Suprapubic skin (tissue), 4 donors: ENCODE measurements around the gene SLC8B1. TPM values are rescaled to one million over a fixed set of nuclear protein-coding genes. Genes with fewer than 3 reads are reported as not detected.

Experiments
- DNase-seq, 2 donors: peaks; one replicate each; pipeline ENCODE4 v3.0.0-alpha.2; 2019; ENCODE audit warnings: low spot score in 2 of 2
- H3K27ac ChIP-seq: fragments of 200-600 bp; sonication (generic); one replicate; pipeline ENCODE4 v1.5.1; 2019
- H3K27me3 ChIP-seq: fragments of 200-600 bp; sonication (generic); one replicate; pipeline ENCODE4 v1.5.1; 2019
- H3K36me3 ChIP-seq: fragments of 200-600 bp; sonication (generic); one replicate; pipeline ENCODE4 v1.5.1; 2019
- H3K4me1 ChIP-seq: fragments of 200-600 bp; sonication (generic); one replicate; pipeline ENCODE4 v1.5.1; 2019
- H3K4me3 ChIP-seq: fragments of 200-600 bp; sonication (generic); one replicate; pipeline ENCODE4 v1.5.1; 2019; ENCODE audit warnings: mild to moderate bottlenecking
- H3K9me3 ChIP-seq: fragments of 200-600 bp; sonication (generic); one replicate; pipeline ENCODE4 v1.5.1; 2019
- CTCF ChIP-seq, 2 donors: fragments of 200-600 bp in 1 of 2; fragments of 450-650 bp in 1 of 2; sonication (generic) in 1 of 2; IDR thresholded peaks; one replicate each; pipeline ENCODE4 v1.5.1; 2016 to 2019; ENCODE audit warnings: antibody characterized with exemption in 2 of 2, mild to moderate bottlenecking in 1 of 2, moderate library complexity in 1 of 2
- EP300 ChIP-seq: sonication (generic); formaldehyde crosslinking; IDR thresholded peaks from one replicate; pipeline ENCODE4 v1.6.1; 2017; ENCODE audit warnings: antibody characterized with exemption
- POLR2A ChIP-seq, 2 donors: fragments of 450-650 bp; IDR thresholded peaks; one replicate each; pipeline ENCODE4 v1.6.1; 2017; ENCODE audit warnings: antibody characterized with exemption in 2 of 2, mild to moderate bottlenecking in 2 of 2, moderate library complexity in 2 of 2
- POLR2AphosphoS5 ChIP-seq, 3 donors: sonication (generic); formaldehyde crosslinking; IDR thresholded peaks; one replicate each; pipeline ENCODE4 v1.6.1; 2017; ENCODE audit warnings: antibody characterized with exemption in 3 of 3
- WGBS: methylation state at CpG from one replicate; pipeline ENCODE4 v1.1.5; 2018; 5-methylcytosine and 5-hydroxymethylcytosine counted together
- total RNA-seq, 4 donors: library from RNA; depleted of rRNA; stranded (reverse); fragments of >200 nt; gene quantifications; one replicate each; pipeline ENCODE4 v1.1.0, GENCODE V29; 2016

Gene SLC8B1
- total RNA-seq, 4 donors from 2014 or later = 29.1 to 70.2 (median 34.9) TPM

DNA sequence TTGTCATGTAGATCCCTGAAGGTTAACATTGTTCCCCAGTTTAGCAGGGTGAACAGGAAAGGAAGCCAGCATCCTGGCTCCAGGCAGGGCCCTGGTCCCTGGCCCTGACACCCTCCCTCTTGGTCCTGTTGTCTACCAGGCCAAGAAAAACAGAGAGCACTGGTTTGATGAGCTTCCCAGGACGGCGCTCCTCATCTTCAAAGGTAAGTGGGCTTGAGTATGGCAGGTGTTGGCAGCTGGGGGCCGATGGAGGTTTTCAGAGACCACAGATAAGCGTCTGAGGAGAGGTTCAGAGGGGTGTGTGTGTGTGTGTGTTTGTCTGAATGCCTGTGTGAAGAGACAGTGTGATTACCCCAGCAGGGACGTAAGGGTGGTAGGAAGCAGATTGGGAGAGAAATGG, 56.3 kb downstream of the SLC8B1 start:
- no peak overlapping the region for H3K4me3 ChIP-seq
- no peaks in the 10 kb centered on the region for H3K9me3 ChIP-seq
- TF ChIP-seq POLR2A (IDR thresholded peaks at IDR 0.05) (no peak), CTCF (IDR thresholded peaks at IDR 0.05) (no peak), POLR2AphosphoS5 (IDR thresholded peaks at IDR 0.05) (no peak), EP300 (no peak)
- no peak overlapping the region for H3K27ac ChIP-seq
- H3K4me1 ChIP-seq = peaks cover 5% of the 10 kb centered on the region
- H3K27me3 ChIP-seq = no peaks in the 10 kb centered on the region
- peak in 1 of 2 donors; percentile 25 for DNase-seq
- peaks cover 66% of the 10 kb centered on the region for H3K36me3 ChIP-seq
- WGBS = 84% methylated on average over 5 of the region's 5 CpGs

GRCh38 chr12:113278141-113278540, 56.8 kb downstream of the SLC8B1 start:
- 82% methylated on average over 8 of the region's 8 CpGs for WGBS
- Histone ChIP-seq H3K27ac (no peak overlapping the region), H3K4me3 (no peak overlapping the region), H3K9me3 (no peaks in the 10 kb centered on the region), H3K27me3 (no peaks in the 10 kb centered on the region), H3K36me3 (peaks cover 66% of the 10 kb centered on the region), H3K4me1 (peaks cover 5% of the 10 kb centered on the region)
- TF ChIP-seq POLR2A (IDR thresholded peaks at IDR 0.05) (no peak), POLR2AphosphoS5 (IDR thresholded peaks at IDR 0.05) (no peak), EP300 (no peak), CTCF (IDR thresholded peaks at IDR 0.05) (no peak)
- peak in 1 of 2 donors; percentile 38 for DNase-seq

DNA sequence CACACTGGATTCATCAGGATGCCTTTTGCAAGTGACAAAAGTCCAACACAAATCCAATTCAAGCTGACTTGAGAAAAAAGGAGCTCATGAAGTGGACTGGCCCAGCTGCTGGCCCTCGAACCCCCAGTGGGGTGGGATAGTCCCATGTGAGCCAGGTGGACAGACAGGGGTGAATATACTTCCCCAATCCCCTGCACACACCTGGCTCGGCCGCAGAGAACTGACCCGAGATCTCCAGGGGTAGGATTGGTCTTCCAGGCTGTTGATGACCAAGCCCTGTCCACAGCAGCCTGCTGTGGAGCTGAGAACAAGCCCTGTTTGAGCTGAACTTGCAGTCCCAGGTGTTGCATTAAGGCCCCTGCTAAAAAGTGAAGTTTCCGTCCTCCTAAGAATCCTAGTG, 57.4 kb downstream of the SLC8B1 start:
- H3K4me3 ChIP-seq = no peak overlapping the region
- H3K27ac ChIP-seq = no peak overlapping the region
- H3K36me3 ChIP-seq = peaks cover 69% of the 10 kb centered on the region
- 90% methylated on average over 4 of the region's 5 CpGs for WGBS
- DNase-seq = peak in 1 of 2 donors; percentile 46
- TF ChIP-seq POLR2AphosphoS5 (IDR thresholded peaks at IDR 0.05) (no peak), CTCF (IDR thresholded peaks at IDR 0.05) (no peak), EP300 (no peak), POLR2A (IDR thresholded peaks at IDR 0.05) (no peak)
- peaks cover 10% of the 10 kb centered on the region for H3K4me1 ChIP-seq
- H3K27me3 ChIP-seq = no peaks in the 10 kb centered on the region
- H3K9me3 ChIP-seq = no peaks in the 10 kb centered on the region

DNA sequence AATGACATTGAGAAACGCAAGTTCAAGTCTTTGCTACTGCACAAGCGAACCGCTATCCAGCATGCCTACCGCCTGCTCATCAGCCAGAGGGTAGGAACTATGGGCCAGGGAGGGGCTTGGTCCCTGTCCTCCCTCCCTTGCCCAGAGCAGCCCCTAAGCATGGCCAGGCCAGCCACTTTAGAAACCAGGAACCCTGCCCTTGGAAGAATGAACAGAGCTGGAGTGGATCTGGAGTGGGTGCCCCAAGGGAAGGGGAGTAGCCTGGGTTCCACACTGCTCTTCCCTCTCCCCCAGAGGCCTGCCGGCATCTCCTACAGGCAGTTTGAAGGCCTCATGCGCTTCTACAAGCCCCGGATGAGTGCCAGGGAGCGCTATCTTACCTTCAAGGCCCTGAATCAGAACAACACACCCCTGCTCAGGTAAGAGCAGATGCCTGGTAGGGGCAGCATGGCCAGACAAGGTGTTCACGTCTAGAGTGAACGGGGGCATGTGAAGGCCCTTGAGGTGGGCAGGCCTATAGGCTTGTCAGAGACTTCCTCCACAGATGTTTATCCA, 57.9 kb downstream of the SLC8B1 start:
- peak in 1 of 2 donors; percentile 43 for DNase-seq
- Histone ChIP-seq H3K4me3 (no peak overlapping the region), H3K27me3 (no peaks in the 10 kb centered on the region), H3K27ac (no peak overlapping the region), H3K9me3 (no peaks in the 10 kb centered on the region), H3K36me3 (peaks cover 69% of the 10 kb centered on the region), H3K4me1 (peaks cover 15% of the 10 kb centered on the region)
- WGBS = 87% methylated on average over 8 of the region's 10 CpGs
- TF ChIP-seq EP300 (no peak), POLR2A (IDR thresholded peaks at IDR 0.05) (no peak), CTCF (IDR thresholded peaks at IDR 0.05) (no peak), POLR2AphosphoS5 (IDR thresholded peaks at IDR 0.05) (no peak)

GRCh38 chr12:113276306-113276705, 58.6 kb downstream of the SLC8B1 start:
- no peak for TF ChIP-seq EP300
- no peak for TF ChIP-seq POLR2AphosphoS5 (IDR thresholded peaks at IDR 0.05)
- no peak for TF ChIP-seq POLR2A (IDR thresholded peaks at IDR 0.05)
- TF ChIP-seq CTCF (IDR thresholded peaks at IDR 0.05) = no peak
- peaks cover 22% of the 10 kb centered on the region for H3K4me1 ChIP-seq
- no peaks in the 10 kb centered on the region for H3K27me3 ChIP-seq
- no peaks in the 10 kb centered on the region for H3K9me3 ChIP-seq
- peak in 1 of 2 donors; percentile 20 for DNase-seq
- no peak overlapping the region for H3K4me3 ChIP-seq
- no peak overlapping the region for H3K27ac ChIP-seq
- WGBS = 79% methylated on average over 8 of the region's 8 CpGs
- peaks cover 69% of the 10 kb centered on the region for H3K36me3 ChIP-seq
